ENCODE results near the gene PLCG2.
"Not testable (repeated sequence)": the region's sequence is repeated elsewhere in the genome, so short reads cannot be mapped to it uniquely, and the experiment has no call there.

Gene PLCG2

GRCh38 chr16:81912395-81912794, 133.3 kb downstream of the PLCG2 start:
- no peak for DNase-seq (ENCODE audit: low read depth)

DNA sequence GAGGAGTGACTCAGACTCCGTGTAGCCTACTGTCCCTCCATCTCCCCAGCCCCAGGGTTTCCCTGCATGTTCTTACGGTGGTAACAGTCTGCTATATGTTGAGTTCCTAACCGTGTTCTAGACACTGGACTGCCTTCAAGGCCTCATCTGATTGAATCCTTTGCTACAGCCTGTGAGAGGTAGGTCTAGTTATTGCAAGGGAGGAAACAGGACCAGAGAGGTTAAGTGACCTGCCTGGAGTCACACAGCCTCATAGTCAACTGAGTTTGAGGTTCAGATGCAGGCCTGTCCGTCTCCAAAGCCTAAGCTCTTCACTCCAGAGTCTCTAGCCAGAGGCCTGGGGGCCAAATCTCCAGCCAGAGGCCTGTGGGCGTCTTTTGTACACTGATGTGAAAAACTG, 134.1 kb downstream of the PLCG2 start:
- DNase-seq (ENCODE audit: low read depth), result no peak

DNA sequence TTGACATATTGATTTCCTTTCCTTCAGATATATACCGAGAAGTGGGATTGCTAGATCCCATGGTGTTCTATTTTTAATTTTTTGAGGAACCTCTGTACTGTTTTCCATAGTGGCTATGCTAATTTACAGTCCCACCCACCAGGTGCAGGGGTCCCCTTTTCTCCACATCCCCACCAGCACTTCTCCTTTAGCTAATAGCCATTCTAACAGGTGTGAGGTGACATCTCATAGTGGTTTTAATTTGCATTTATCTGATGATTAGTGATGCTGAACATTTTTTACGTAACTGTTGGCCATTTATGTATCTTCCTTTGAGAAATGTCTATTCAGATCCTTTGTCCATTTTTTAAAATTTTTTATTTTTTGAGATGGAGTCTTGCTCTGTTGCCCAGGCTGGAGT, 138.3 kb downstream of the PLCG2 start:
- DNase-seq (ENCODE audit: low read depth), result no peak

DNA sequence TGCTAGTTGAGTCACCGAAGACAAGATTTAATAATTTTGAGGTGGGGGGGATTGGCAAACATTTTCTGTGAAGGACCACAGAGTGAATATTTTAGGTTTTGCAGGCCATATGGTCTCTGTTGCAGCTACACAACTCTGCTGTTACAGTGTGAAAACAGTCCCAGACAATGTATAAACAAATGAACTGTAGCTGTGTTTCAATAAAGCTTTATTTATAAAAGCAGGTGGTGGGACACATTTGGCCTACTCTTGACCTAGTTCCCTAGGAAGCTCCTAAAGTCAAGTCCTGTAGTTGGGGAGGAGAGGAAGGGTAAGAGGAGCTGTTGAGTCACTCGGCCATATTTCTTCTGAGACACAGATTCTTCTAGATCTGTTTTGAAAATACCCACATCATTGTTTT, 139.8 kb downstream of the PLCG2 start:
- DNase-seq (ENCODE audit: low read depth), result no peak

- no peak for DNase-seq (ENCODE audit: low read depth)
Observed at GRCh38 chr16:81920498-81920897, 141.4 kb downstream of the PLCG2 start.

GRCh38 chr16:81921085-81921814, 142.2 kb downstream of the PLCG2 start:
- no peak for DNase-seq (ENCODE audit: low read depth)

- DNase-seq (ENCODE audit: low read depth), result no peak
Observed at GRCh38 chr16:81921843-81922584, 142.9 kb downstream of the PLCG2 start.

DNA sequence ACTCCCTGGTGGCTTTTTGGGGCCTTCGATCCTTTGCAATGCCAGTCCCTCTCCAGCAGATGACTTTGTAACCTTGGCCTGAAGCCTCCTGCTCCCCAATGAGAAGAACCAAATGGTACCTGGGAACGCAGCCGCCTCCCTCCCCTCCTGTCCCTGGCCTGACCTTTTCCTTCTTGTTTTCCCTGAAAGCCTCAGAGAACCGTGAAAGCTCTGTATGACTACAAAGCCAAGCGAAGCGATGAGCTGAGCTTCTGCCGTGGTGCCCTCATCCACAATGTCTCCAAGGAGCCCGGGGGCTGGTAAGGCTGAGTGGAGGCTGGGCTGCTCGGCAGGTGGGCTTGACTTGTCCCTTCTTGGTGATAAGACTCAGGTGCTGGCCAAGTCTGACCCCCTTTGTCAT, 144.2 kb downstream of the PLCG2 start:
- no peak for DNase-seq (ENCODE audit: low read depth)

GRCh38 chr16:81925016-81925415, 145.9 kb downstream of the PLCG2 start:
- DNase-seq (ENCODE audit: low read depth), result no peak

- DNase-seq (ENCODE audit: low read depth), result no peak
Observed at GRCh38 chr16:81926036-81926435, 146.9 kb downstream of the PLCG2 start.

DNA sequence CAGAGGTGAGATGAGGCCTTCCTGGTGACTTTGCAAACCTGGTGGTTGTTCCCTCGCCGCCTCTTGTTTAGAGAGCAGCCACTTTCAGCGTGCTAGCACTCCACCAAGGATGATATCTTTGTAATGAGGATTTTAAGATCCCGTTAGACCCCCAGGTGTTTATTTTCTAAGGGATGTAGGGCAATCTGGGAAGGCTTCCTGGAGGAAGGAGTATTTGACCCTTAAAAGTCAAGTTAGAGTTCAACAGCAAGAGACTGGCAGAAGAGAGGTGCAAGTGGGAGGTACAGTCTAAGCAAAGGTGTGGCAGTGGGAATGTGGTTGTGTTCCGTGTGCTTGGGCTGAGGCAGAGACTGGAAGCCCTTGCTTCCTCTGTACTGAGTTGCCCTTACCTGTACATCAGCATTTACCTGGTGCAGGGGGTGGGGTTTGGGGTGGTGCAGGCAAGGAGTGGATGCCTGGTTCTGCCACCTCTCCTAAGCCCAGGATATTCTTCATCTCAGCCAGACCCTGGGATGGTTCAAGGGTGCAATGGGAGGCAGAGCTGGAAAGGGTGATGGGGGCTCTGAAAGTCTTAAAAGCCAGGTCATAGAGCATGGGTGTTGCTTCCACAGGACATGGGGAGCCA, 148.6 kb downstream of the PLCG2 start:
- DNase-seq (ENCODE audit: low read depth), result no peak

- DNase-seq (ENCODE audit: low read depth), result no peak
Observed at GRCh38 chr16:81928271-81928918, 149.3 kb downstream of the PLCG2 start.

DNA sequence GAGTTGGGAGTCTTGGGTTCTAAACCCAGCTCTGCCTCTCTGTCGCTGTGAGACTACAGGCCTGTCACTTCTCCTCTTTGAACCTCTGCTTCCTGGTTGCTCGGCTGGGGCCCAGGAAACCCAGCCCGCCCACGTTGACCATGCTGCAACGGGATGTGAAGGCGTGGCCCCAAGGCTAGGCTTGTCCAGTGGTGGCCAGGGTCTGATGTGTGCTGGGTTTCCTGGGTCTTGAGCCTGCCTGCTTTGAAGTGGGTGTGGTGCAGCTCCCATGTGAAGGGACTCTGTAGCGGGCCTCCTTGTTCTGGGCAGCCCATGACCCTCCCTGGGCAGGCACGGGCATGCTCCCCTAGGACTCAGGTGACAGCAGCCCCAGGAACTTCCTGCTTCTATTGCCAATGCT, 149.9 kb downstream of the PLCG2 start:
- no peak for DNase-seq (ENCODE audit: low read depth)

DNA sequence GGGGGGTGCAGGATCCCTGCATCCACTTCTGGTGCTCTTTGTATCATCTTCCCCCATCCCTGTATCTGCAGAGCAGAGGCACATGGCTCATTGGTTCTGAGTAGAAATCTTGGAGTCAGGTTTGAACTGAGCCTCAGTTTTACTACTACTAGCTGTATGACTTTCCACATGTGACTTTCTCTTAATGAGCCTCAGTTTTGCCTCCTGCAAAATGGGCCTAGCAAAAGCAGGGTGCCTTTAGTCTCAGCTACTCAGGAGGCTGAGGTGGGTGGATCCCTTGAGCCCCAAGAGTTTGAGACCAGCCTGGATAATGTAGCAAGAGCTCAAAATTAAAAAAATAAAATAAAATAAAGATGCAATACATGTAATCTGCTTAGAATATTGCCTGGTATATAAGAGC, 150.8 kb downstream of the PLCG2 start:
- no peak for DNase-seq (ENCODE audit: low read depth)

- DNase-seq (ENCODE audit: low read depth), result no peak
Observed at GRCh38 chr16:81931927-81932326, 152.8 kb downstream of the PLCG2 start.

DNA sequence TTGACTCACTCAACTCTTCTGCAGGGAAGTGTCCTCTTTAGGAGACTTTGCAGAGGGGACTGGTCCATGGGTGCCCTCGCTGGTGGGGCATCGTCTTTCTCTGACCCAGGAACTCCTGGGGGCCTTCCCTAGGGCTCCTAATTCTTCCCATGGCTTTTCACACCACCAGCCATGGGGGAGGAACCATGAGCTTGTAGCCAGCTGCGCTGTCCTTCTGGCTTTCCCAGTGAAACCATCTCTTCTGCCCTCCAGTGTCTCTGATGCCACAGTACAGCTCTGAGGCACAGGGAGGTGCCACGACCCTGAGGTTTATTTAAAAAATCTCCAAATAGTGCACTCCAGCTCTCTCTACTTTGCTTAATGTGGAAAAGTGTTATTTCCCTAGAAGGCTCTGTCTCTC, 153.6 kb downstream of the PLCG2 start:
- DNase-seq (ENCODE audit: low read depth), result no peak

GRCh38 chr16:81933361-81933760, 154.3 kb downstream of the PLCG2 start:
- DNase-seq (ENCODE audit: low read depth), result no peak

GRCh38 chr16:81934711-81935110, 155.6 kb downstream of the PLCG2 start:
- not testable (repeated sequence) for DNase-seq (ENCODE audit: low read depth)

DNA sequence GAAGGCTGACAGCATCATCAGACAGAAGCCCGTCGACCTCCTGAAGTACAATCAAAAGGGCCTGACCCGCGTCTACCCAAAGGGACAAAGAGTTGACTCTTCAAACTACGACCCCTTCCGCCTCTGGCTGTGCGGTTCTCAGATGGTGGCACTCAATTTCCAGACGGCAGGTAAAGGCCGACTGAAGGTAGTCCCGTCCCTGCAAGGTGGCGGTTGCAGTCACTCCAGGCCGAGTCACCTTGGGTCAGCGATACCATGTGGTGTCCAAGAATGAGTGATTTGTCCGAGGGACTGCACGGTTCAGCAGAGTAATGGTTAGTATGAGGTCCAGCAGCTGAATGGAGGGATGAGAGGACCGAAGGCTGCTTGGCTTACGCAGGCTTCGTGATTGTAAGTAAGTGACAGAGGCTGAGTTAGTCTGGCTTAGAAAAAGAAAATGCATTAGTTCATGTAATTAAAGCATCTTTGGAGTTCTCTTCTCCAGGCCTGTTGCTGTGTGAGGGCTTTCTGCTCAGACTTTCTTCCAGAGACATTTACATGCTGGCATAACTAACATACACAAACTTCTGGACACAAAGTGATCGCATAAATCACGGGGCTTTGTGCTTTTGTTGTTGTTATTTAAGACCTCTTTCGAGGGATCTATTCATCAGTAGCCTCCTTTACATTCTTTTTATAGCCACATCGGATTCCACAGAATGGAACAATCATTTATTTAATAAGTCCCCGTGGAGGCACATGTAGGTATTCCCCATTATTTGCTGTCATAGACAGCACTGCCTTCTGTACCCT, 157.3 kb downstream of the PLCG2 start:
- DNase-seq (ENCODE audit: low read depth), result no peak

DNA sequence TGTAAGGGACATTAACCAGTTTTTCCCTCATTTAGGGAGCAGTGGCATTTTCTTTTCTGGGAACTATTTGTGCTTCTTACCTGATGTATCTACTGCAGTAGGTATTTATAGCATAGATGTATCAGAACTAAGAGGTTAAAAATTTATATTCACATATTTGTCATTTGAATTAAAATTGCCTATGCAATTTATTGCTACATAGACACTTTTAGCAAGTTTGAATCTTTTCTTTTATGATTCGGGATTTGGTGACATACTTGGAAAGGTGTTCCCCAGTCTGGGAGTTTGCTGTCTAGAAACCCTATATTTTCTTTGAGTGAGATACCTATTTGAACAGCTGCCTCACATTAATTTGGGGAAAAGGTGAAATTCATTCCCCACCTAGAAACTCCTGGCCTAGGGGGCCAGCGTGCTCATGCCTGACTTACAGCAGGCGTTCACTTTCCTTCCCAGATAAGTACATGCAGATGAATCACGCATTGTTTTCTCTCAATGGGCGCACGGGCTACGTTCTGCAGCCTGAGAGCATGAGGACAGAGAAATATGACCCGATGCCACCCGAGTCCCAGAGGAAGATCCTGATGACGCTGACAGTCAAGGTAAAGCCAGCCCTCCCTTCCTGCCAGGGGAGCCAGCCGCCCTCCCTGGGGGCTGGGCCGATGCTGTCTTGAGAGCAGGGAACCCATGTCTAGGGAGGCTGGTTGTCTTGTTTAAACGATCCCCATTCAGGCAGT, 158.4 kb downstream of the PLCG2 start:
- DNase-seq (ENCODE audit: low read depth), result no peak
